HepG2 (cell line): ENCODE results near the gene DNASE1L2. TPM values are rescaled to one million over a fixed set of nuclear protein-coding genes. Genes with fewer than 3 reads are reported as not detected.

Experiments
- CHD2 ChIP-seq: IDR thresholded peaks from 2 replicates; pipeline ENCODE4 v1.6.1; 2011; ENCODE audit warnings: low read depth, low read length, improper control_type of control experiment
- HIVEP1 ChIP-seq: sonication (generic); formaldehyde crosslinking; IDR thresholded peaks from 2 replicates; pipeline ENCODE4 v1.4.0; 2020; ENCODE audit warnings: mild to moderate bottlenecking, missing genetic modification reagents
- HMGXB3 ChIP-seq: sonication (generic); formaldehyde crosslinking; IDR thresholded peaks from 2 replicates; pipeline ENCODE4 v1.4.0; 2020; ENCODE audit warnings: missing genetic modification reagents, borderline replicate concordance
- MAFK ChIP-seq, 2 experiments: IDR thresholded peaks in 1 of 2; conservative IDR thresholded peaks in 1 of 2; 2 replicates each; pipeline ENCODE4 v1.6.1; 2011; ENCODE audit warnings: improper control_type of control experiment in 2 of 2, low read length in 2 of 2
- MZF1 ChIP-seq: sonication (generic); formaldehyde crosslinking; IDR thresholded peaks from 2 replicates; pipeline ENCODE4 v1.8.1; 2023; ENCODE audit warnings: mild to moderate bottlenecking, missing genetic modification reagents, borderline replicate concordance
- NRL ChIP-seq: sonication (generic); formaldehyde crosslinking; IDR thresholded peaks from 2 replicates; pipeline ENCODE4 v1.5.0; 2020; ENCODE audit warnings: missing genetic modification reagents, mild to moderate bottlenecking, moderate library complexity, borderline replicate concordance
- ZFX ChIP-seq: sonication (generic); formaldehyde crosslinking; IDR thresholded peaks from 2 replicates; pipeline ENCODE4 v1.4.0; 2020; ENCODE audit warnings: mild to moderate bottlenecking, low read depth, missing genetic modification reagents, moderate library complexity
- ZMYM4 ChIP-seq: sonication (generic); formaldehyde crosslinking; IDR thresholded peaks from 2 replicates; pipeline ENCODE4 v1.8.1; 2023; ENCODE audit warnings: mild to moderate bottlenecking, missing genetic modification reagents
- ZNF274 ChIP-seq: sonication (generic); formaldehyde crosslinking; IDR thresholded peaks from 2 replicates; pipeline ENCODE4 v1.5.1; 2020; ENCODE audit warnings: mild to moderate bottlenecking, missing genetic modification reagents
- ZNF569 ChIP-seq: sonication (generic); formaldehyde crosslinking; IDR thresholded peaks from 2 replicates; pipeline ENCODE4 v1.5.0; 2020; ENCODE audit warnings: mild to moderate bottlenecking, missing genetic modification reagents, moderate library complexity, borderline replicate concordance
- ZNF776 ChIP-seq: sonication (generic); formaldehyde crosslinking; IDR thresholded peaks from 2 replicates; pipeline ENCODE4 v1.4.0; 2020; ENCODE audit warnings: mild to moderate bottlenecking, missing genetic modification reagents
- ZNF850 ChIP-seq: sonication (generic); formaldehyde crosslinking; conservative IDR thresholded peaks from 2 replicates; pipeline ENCODE4 v1.9.0; 2021; ENCODE audit warnings: mild to moderate bottlenecking, missing genetic modification reagents
- ZSCAN29 ChIP-seq: sonication (generic); formaldehyde crosslinking; conservative IDR thresholded peaks from 2 replicates; pipeline ENCODE4 v1.4.0; 2020; ENCODE audit warnings: mild to moderate bottlenecking, missing genetic modification reagents
- polyA plus RNA-seq, 8 experiments: library from polyadenylated mRNA; depleted of rRNA in 3 of 8; stranded (reverse) in 7 of 8; unstranded in 1 of 8; fragments of >200 nt; fragmentation: Illumina TruSeq in 4 of 8; extraction: Trizol in 4 of 8; gene quantifications; 2 replicates each; pipeline versions ENCODE4 v1.2.1 to v1.2.3, GENCODE V29; 2011 to 2016; ENCODE audit warnings: low read depth in 4 of 8, missing spikeins in 1 of 8, mixed read lengths in 1 of 8; ENCODE audit not compliant: insufficient read depth in 1 of 8
- total RNA-seq, 5 experiments: library from RNA; depleted of rRNA; stranded (reverse); fragments of >200 nt; fragmentation: Illumina TruSeq; extraction: Trizol; gene quantifications; 2 replicates each; pipeline ENCODE4 v1.2.3, GENCODE V29; 2016; ENCODE audit warnings: low read depth in 1 of 5
- TF ChIP-seq, protein P1 (sequence below): sonication (generic); formaldehyde crosslinking; IDR thresholded peaks from 2 replicates; pipeline ENCODE4 v1.4.0; 2020; ENCODE audit warnings: missing genetic modification reagents, borderline replicate concordance
- TF ChIP-seq, protein P2 (sequence below): sonication (generic); formaldehyde crosslinking; IDR thresholded peaks from 2 replicates; pipeline ENCODE4 v1.5.1; 2020; ENCODE audit warnings: missing genetic modification reagents, mild to moderate bottlenecking, borderline replicate concordance

DNASE1L2 gene
- total and polyA plus RNA-seq, 2 of the 13 experiments (the other 11 are each of a cell fraction or from before 2014, with no cell fraction given): 0.44 to 0.50 TPM

DNA sequence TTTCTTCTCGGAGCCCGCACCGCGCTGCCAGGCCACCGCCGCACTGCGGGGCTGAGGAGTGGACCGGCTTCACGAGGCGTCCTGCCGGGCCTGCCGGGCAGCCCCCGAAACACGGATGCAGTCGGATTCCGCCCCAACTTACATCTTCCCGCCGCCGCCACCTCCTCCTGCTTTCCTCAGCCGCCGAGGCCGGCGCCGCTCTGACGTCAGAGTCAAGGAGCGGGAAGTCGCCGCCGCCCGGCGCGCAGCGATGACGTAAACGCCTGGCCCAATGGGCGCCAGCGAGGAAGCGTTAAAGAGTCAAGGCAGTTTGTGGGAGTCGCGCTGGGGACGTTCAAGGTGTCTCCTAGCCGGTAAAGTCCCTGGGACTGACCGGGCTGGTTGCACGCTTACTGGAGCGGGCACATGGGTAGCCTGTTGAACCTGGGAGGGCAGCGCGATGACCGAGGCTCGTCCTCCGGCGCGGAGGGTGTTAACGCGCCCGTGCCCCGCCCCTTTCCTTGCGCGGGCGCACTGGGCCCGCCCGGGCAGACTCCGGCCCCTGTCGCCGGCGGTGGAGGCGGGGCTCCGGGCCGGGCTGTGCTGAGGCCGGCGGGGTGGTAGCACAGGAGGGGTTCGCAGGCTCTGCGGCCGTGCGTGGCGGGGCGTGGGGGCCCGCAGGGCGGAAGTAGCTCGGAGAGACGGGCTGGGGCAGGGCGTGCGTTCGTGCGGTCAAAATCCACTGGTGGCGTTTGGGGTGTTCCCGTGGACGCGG lies 31.8 kb downstream of the DNASE1L2 start, which contains the start of gene RNPS1 (continued):
- TF ChIP-seq, protein P1, sequence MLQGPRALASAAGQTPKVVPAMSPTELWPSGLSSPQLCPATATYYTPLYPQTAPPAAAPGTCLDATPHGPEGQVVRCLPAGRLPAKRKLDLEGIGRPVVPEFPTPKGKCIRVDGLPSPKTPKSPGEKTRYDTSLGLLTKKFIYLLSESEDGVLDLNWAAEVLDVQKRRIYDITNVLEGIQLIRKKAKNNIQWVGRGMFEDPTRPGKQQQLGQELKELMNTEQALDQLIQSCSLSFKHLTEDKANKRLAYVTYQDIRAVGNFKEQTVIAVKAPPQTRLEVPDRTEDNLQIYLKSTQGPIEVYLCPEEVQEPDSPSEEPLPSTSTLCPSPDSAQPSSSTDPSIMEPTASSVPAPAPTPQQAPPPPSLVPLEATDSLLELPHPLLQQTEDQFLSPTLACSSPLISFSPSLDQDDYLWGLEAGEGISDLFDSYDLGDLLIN (CRISPR knock-in tag): peak; percentile 62; the same call in 1 of the 2 replicates
- TF ChIP-seq ZMYM4 (peak; percentile 96), MAFK (conservative IDR thresholded peaks at IDR 0.05 in 1 of 2, IDR thresholded peaks at IDR 0.05 in 1 of 2; ENCODE audit: low read length in 2 of 2) (no peak), NRL (CRISPR knock-in tag) (peak; percentile 85; the same call in 1 of the 2 replicates), HIVEP1 (peak; percentile 72), ZNF569 (CRISPR knock-in tag) (no peak), ZNF850 (no peak), HMGXB3 (CRISPR knock-in tag) (no peak), ZSCAN29 (peak; percentile 86), ZNF274 (no peak; the same call in none of the 2 replicates), ZFX (CRISPR knock-in tag) (peak; percentile 98), ZNF776 (CRISPR knock-in tag) (peak; percentile 80), MZF1 (CRISPR knock-in tag) (0 out of 2 replicates have a peak, but pooled peaks have one; percentile 28), CHD2 (0 out of 2 replicates have a peak, but pooled peaks have one; percentile 16)
- TF ChIP-seq, protein P2, sequence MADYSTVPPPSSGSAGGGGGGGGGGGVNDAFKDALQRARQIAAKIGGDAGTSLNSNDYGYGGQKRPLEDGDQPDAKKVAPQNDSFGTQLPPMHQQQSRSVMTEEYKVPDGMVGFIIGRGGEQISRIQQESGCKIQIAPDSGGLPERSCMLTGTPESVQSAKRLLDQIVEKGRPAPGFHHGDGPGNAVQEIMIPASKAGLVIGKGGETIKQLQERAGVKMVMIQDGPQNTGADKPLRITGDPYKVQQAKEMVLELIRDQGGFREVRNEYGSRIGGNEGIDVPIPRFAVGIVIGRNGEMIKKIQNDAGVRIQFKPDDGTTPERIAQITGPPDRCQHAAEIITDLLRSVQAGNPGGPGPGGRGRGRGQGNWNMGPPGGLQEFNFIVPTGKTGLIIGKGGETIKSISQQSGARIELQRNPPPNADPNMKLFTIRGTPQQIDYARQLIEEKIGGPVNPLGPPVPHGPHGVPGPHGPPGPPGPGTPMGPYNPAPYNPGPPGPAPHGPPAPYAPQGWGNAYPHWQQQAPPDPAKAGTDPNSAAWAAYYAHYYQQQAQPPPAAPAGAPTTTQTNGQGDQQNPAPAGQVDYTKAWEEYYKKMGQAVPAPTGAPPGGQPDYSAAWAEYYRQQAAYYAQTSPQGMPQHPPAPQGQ: no peak; the same call in 1 of the 2 replicates
